Measurements from ENCODE around the gene COX10.

DNA sequence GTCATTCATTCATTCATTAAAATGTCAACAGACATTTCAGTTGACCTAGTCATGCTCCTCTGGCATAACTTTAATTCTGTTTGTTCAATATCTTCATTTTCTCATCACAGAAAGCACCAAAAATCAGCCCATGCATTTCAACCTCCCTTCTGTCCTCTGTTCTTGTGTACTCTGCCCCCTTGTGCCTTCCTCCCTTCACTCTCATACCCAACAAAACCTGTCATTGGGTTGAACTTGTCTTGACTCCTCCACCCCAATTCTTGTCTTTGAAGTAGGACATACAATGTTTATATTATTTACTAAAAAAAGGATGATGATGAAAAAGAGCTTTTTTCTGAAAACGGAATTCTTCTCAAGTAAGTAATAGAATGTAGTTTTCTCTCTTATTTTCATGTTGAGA is 43.8 kb downstream of the COX10 start:
- no peak for TF ChIP-seq ZNF274 (IDR thresholded peaks at IDR 0.05; ENCODE audit: low read depth, low read length)
- no peak for TF ChIP-seq YY1 (IDR thresholded peaks at IDR 0.05; ENCODE audit: insufficient read depth, insufficient read length)

Data from NT2/D1 (cell line).